ENCODE measurements around the gene HAGHL.
A peak's percentile ranks its signal among the peaks of the same experiment; 100 is the strongest.

Gene HAGHL

GRCh38 chr16:726438-727290 lies at the start of gene HAGHL, which contains the start of gene CCDC78:
HAGHL (plus strand) TSS chr16:727106; CDS start chr16:727510, 404 bp downstream.
CCDC78 (minus strand) TSS chr16:726443; CDS start chr16:726367, 76 bp downstream.
- peak; percentile 34 to 47 (median 39) for DNase-seq

GRCh38 chr16:677316-678190 lies 49.4 kb upstream of the HAGHL start:
- DNase-seq, result peak; percentile 83 to 89 (median 87)

GRCh38 chr16:678209-678857 lies 48.6 kb upstream of the HAGHL start:
- DNase-seq, result no peak

- peak; percentile 78 to 86 (median 80) for DNase-seq
Measured at GRCh38 chr16:678858-679813, 47.8 kb upstream of the HAGHL start.

- peak; percentile 80 to 91 (median 90) for DNase-seq
Measured at GRCh38 chr16:679814-680624, 46.9 kb upstream of the HAGHL start, which contains the start of gene STUB1. STUB1 (plus strand) TSS chr16:680410; CDS start chr16:680526, 116 bp downstream.

GRCh38 chr16:680625-680945 lies 46.3 kb upstream of the HAGHL start:
- no peak for DNase-seq

GRCh38 chr16:680967-681745 lies 45.8 kb upstream of the HAGHL start:
- peak in 1 of 3 experiments; percentile 32 for DNase-seq

- DNase-seq, result no peak
Measured at GRCh38 chr16:681746-682427, 45.0 kb upstream of the HAGHL start.

GRCh38 chr16:682493-683395 lies 44.2 kb upstream of the HAGHL start:
- no peak for DNase-seq

- no peak for DNase-seq
Measured at GRCh38 chr16:683396-684070, 43.4 kb upstream of the HAGHL start.

- peak; percentile 95 to 99 (median 97) for DNase-seq
Measured at GRCh38 chr16:684071-684794, 42.7 kb upstream of the HAGHL start, which contains the start of gene JMJD8. JMJD8 (minus strand) TSS chr16:684334; CDS start chr16:684319, 15 bp downstream.

GRCh38 chr16:684961-685696 lies 41.8 kb upstream of the HAGHL start:
- DNase-seq, result peak; percentile 83 to 93 (median 91)

GRCh38 chr16:685967-686366 lies 40.9 kb upstream of the HAGHL start:
- peak; percentile 40 to 65 (median 54) for DNase-seq

GRCh38 chr16:686459-687260 lies 40.2 kb upstream of the HAGHL start:
- no peak for DNase-seq

GRCh38 chr16:687499-687898 lies 39.4 kb upstream of the HAGHL start:
- DNase-seq, result no peak
